Measurements from ENCODE around the gene COQ3. TPM values are rescaled to one million over a fixed set of nuclear protein-coding genes. Genes with fewer than 3 reads are reported as not detected.

The COQ3 gene
- polyA plus RNA-seq, 1 donor from 2014 or later: 23.0 TPM

DNA sequence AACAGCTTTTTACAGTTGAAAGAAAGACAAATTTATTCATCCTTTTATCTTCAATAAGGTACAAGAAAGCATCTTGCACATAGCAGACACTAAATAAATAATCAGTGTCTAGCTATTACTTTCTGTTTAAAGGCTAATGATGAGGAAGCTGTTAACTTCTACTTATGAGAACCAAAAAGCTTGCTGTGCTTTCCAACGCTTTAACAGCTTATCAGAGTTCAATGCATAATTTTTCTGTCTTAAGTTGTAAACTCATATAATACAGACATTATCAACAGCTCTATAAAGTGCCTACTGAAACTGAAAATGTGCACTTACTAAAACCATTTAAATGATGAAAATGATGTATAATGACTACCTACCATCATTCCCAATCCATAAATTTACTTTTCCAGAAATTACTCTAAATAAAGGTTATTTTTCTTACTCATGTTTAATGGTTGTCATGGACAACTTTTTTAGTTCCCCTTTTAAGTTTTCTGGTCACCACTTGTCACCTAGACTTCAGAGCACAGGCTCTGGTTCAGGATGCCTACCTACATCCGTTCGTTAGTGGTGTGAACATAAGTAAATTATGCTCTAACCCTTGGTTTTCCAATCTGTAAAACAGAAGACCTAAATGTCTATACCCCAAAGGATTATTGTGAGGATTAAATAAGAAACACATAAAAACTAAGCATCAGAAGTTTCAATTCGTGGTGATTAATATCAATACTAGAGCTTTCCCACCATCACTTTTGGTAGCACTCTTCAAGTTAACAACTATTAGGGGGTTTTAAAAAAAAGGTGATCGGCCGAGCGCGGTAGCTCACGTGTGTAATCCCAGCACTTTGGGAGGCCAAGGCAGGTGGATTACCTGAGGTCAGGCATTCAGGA, 23.1 kb upstream of the COQ3 start:
- Histone ChIP-seq H3K9me2 (ENCODE audit: insufficient read depth, low read length) (no peaks in the 10 kb centered on the region), H3K79me2 (replicated peaks; ENCODE audit: insufficient read depth, low read length) (peaks cover 97% of the 10 kb centered on the region), H3K27ac (ENCODE audit: low read length) (no peak overlapping the region), H2AFZ (ENCODE audit: low read depth, low read length) (no peak overlapping the region), H3K4me3 (ENCODE audit: low read length) (no peak overlapping the region), H3K9me3 (ENCODE audit: low read length) (no peaks in the 10 kb centered on the region), H4K20me1 (ENCODE audit: insufficient read depth) (peaks cover 18% of the 10 kb centered on the region), H3K27me3 (ENCODE audit: insufficient read depth, low read depth, low read length) (no peaks in the 10 kb centered on the region), H3F3A (ENCODE audit: insufficient read depth, low read length, poor library complexity, severe bottlenecking) (no peaks in the 10 kb centered on the region), H3K9ac (ENCODE audit: low read length) (no peak overlapping the region), H3K36me3 (ENCODE audit: insufficient read depth, low read length) (peaks cover 4% of the 10 kb centered on the region), H3K4me2 (ENCODE audit: low read length) (no peak overlapping the region)
- TF ChIP-seq POLR2AphosphoS5 (IDR thresholded peaks at IDR 0.05): no peak

GRCh38 chr6:99416226-99416625, 22.2 kb upstream of the COQ3 start:
- Histone ChIP-seq H2AFZ (ENCODE audit: low read depth, low read length) (no peak overlapping the region), H4K20me1 (ENCODE audit: insufficient read depth) (peaks cover 12% of the 10 kb centered on the region), H3K9me2 (ENCODE audit: insufficient read depth, low read length) (no peaks in the 10 kb centered on the region), H3K4me3 (ENCODE audit: low read length) (no peak overlapping the region), H3K27me3 (ENCODE audit: insufficient read depth, low read depth, low read length) (no peaks in the 10 kb centered on the region), H3K79me2 (replicated peaks; ENCODE audit: insufficient read depth, low read length) (peaks cover 89% of the 10 kb centered on the region), H3K27ac (ENCODE audit: low read length) (no peak overlapping the region), H3F3A (ENCODE audit: insufficient read depth, low read length, poor library complexity, severe bottlenecking) (no peaks in the 10 kb centered on the region), H3K4me2 (ENCODE audit: low read length) (no peak overlapping the region), H3K36me3 (ENCODE audit: insufficient read depth, low read length) (peaks cover 7% of the 10 kb centered on the region), H3K9me3 (ENCODE audit: low read length) (no peaks in the 10 kb centered on the region), H3K9ac (ENCODE audit: low read length) (no peak overlapping the region)
- TF ChIP-seq EP300 (conservative IDR thresholded peaks at IDR 0.05; ENCODE audit: poor library complexity, severe bottlenecking) (no peak), SMC3 (conservative IDR thresholded peaks at IDR 0.05; ENCODE audit: poor library complexity) (no peak), POLR2AphosphoS5 (IDR thresholded peaks at IDR 0.05) (no peak), MXI1 (conservative IDR thresholded peaks at IDR 0.05; ENCODE audit: poor library complexity, severe bottlenecking) (no peak), TAF1 (IDR thresholded peaks at IDR 0.05; ENCODE audit: low read depth) (no peak), RAD21 (conservative IDR thresholded peaks at IDR 0.05) (no peak), EZH2 (IDR thresholded peaks at IDR 0.05; ENCODE audit: borderline replicate concordance, insufficient read depth, low read length, poor library complexity, severe bottlenecking) (no peak)
- TF ChIP-seq, protein P1, sequence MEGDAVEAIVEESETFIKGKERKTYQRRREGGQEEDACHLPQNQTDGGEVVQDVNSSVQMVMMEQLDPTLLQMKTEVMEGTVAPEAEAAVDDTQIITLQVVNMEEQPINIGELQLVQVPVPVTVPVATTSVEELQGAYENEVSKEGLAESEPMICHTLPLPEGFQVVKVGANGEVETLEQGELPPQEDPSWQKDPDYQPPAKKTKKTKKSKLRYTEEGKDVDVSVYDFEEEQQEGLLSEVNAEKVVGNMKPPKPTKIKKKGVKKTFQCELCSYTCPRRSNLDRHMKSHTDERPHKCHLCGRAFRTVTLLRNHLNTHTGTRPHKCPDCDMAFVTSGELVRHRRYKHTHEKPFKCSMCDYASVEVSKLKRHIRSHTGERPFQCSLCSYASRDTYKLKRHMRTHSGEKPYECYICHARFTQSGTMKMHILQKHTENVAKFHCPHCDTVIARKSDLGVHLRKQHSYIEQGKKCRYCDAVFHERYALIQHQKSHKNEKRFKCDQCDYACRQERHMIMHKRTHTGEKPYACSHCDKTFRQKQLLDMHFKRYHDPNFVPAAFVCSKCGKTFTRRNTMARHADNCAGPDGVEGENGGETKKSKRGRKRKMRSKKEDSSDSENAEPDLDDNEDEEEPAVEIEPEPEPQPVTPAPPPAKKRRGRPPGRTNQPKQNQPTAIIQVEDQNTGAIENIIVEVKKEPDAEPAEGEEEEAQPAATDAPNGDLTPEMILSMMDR (IDR thresholded peaks at IDR 0.05; ENCODE audit: poor library complexity, severe bottlenecking): no peak
- TF ChIP-seq, protein P2, sequence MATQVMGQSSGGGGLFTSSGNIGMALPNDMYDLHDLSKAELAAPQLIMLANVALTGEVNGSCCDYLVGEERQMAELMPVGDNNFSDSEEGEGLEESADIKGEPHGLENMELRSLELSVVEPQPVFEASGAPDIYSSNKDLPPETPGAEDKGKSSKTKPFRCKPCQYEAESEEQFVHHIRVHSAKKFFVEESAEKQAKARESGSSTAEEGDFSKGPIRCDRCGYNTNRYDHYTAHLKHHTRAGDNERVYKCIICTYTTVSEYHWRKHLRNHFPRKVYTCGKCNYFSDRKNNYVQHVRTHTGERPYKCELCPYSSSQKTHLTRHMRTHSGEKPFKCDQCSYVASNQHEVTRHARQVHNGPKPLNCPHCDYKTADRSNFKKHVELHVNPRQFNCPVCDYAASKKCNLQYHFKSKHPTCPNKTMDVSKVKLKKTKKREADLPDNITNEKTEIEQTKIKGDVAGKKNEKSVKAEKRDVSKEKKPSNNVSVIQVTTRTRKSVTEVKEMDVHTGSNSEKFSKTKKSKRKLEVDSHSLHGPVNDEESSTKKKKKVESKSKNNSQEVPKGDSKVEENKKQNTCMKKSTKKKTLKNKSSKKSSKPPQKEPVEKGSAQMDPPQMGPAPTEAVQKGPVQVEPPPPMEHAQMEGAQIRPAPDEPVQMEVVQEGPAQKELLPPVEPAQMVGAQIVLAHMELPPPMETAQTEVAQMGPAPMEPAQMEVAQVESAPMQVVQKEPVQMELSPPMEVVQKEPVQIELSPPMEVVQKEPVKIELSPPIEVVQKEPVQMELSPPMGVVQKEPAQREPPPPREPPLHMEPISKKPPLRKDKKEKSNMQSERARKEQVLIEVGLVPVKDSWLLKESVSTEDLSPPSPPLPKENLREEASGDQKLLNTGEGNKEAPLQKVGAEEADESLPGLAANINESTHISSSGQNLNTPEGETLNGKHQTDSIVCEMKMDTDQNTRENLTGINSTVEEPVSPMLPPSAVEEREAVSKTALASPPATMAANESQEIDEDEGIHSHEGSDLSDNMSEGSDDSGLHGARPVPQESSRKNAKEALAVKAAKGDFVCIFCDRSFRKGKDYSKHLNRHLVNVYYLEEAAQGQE (IDR thresholded peaks at IDR 0.05; ENCODE audit: borderline replicate concordance): no peak

Data from neural cell (in vitro differentiated cells).